Caco-2 (cell line): ENCODE results near the gene OLFML3. TPM values are rescaled to one million over a fixed set of nuclear protein-coding genes. Genes with fewer than 3 reads are reported as not detected.
A peak's percentile ranks its signal among the peaks of the same experiment; 100 is the strongest.

Source experiments
- BruUV-seq: library from RNA; stranded (reverse); fragments of 400-500 nt; replicated peaks from 2 replicates; lab custom pipeline; 2021; lab: Mats Ljungman, UMichigan
- CTCF ChIA-PET: fragments of 300-600 bp; sonication (Branson Sonifier 250); formaldehyde crosslinking; loops from one replicate; lab custom pipeline; 2022; ENCODE audit warnings: antibody characterized with exemption; lab: Charles Lee
- POLR2A ChIA-PET: fragments of 300-600 bp; sonication (Branson Sonifier 250); formaldehyde crosslinking; loops from one replicate; lab custom pipeline; 2022; ENCODE audit warnings: antibody characterized with exemption; lab: Charles Lee
- DNase-seq, 2 experiments: peaks; one replicate each; pipeline versions ENCODE4 v3.0.0 to v3.0.0-alpha.2; 2020 to 2022
- H3K27me3 ChIP-seq: replicated peaks from 2 replicates; pipeline ENCODE4 v1.6.0; 2011; ENCODE audit warnings: low read length; ENCODE audit not compliant: control insufficient read depth, insufficient read depth
- H3K36me3 ChIP-seq: 2 replicates; pipeline ENCODE4 v1.5.1; 2011; ENCODE audit warnings: low read length; ENCODE audit not compliant: control insufficient read depth, insufficient read depth
- H3K4me1 ChIP-seq: fragments of 250-450 bp; sonication (Bioruptor Pico); 2 replicates; pipeline ENCODE4 v1.5.1; 2020; ENCODE audit warnings: mild to moderate bottlenecking
- H3K4me3 ChIP-seq: 2 replicates; pipeline ENCODE4 v1.5.1; 2011; ENCODE audit warnings: low read depth, mild to moderate bottlenecking, control low read depth, low read length
- H3K9me3 ChIP-seq: fragments of 250-450 bp; sonication (Bioruptor Pico); 2 replicates; pipeline ENCODE4 v1.5.1; 2020; ENCODE audit warnings: mild to moderate bottlenecking, moderate library complexity
- H3K27ac Mint-ChIP-seq: one replicate; pipeline ENCODE4 v1.8.0; 2022; ENCODE audit warnings: mixed read lengths; ENCODE audit not compliant: unreplicated experiment
- H3K27me3 Mint-ChIP-seq: one replicate; pipeline ENCODE4 v1.8.0; 2022; ENCODE audit warnings: mixed read lengths; ENCODE audit not compliant: insufficient read depth, unreplicated experiment
- H3K36me3 Mint-ChIP-seq: one replicate; pipeline ENCODE4 v1.8.0; 2022; ENCODE audit warnings: mild to moderate bottlenecking, mixed read lengths; ENCODE audit not compliant: insufficient read depth, unreplicated experiment
- H3K4me1 Mint-ChIP-seq: one replicate; pipeline ENCODE4 v1.8.0; 2022; ENCODE audit warnings: low read depth, mixed read lengths; ENCODE audit not compliant: unreplicated experiment
- H3K4me3 Mint-ChIP-seq: one replicate; pipeline ENCODE4 v1.8.0; 2022; ENCODE audit warnings: mild to moderate bottlenecking, moderate library complexity, mixed read lengths; ENCODE audit not compliant: unreplicated experiment
- H3K9me3 Mint-ChIP-seq: one replicate; pipeline ENCODE4 v1.8.0; 2022; ENCODE audit warnings: mixed read lengths; ENCODE audit not compliant: unreplicated experiment
- intact Hi-C: fragments of 100-400 bp; cut with micrococcal nuclease; formaldehyde crosslinking; loops from one replicate; pipeline ENCODE4 v1.10.0; 2022; ENCODE audit not compliant: unreplicated experiment
- total RNA-seq: library from RNA; stranded (reverse); gene quantifications from 2 replicates; pipeline ENCODE4 v1.2.3, GENCODE V29; 2022
- TF ChIP-seq, protein P1 (sequence below), 2 experiments: fragments of 200-600 bp in 1 of 2; IDR thresholded peaks; 1 replicate in 1 of 2; 2 replicates in 1 of 2; pipeline versions ENCODE4 v1.5.1 to v1.8.0; 2011 to 2022; ENCODE audit warnings: antibody characterized with exemption in 1 of 2, control low read depth in 1 of 2, inconsistent platforms in 1 of 2, low read depth in 1 of 2, low read length in 1 of 2, mild to moderate bottlenecking in 1 of 2, moderate library complexity in 1 of 2; ENCODE audit not compliant: insufficient read depth in 1 of 2, severe bottlenecking in 1 of 2, unreplicated experiment in 1 of 2

OLFML3 gene
- total RNA-seq, 1 experiment from 2014 or later = 36.5 TPM

- H3K36me3 ChIP-seq = no peaks in the 10 kb centered on the region; the same call in 1 of the 2 replicates
- Mint-ChIP-seq H3K4me1 (peaks cover 7% of the 10 kb centered on the region), H3K4me3 (no peak overlapping the region), H3K36me3 (peaks cover 13% of the 10 kb centered on the region), H3K27me3 (no peaks in the 10 kb centered on the region), H3K9me3 (no peaks in the 10 kb centered on the region), H3K27ac (no peak overlapping the region)
- TF ChIP-seq, protein P1, sequence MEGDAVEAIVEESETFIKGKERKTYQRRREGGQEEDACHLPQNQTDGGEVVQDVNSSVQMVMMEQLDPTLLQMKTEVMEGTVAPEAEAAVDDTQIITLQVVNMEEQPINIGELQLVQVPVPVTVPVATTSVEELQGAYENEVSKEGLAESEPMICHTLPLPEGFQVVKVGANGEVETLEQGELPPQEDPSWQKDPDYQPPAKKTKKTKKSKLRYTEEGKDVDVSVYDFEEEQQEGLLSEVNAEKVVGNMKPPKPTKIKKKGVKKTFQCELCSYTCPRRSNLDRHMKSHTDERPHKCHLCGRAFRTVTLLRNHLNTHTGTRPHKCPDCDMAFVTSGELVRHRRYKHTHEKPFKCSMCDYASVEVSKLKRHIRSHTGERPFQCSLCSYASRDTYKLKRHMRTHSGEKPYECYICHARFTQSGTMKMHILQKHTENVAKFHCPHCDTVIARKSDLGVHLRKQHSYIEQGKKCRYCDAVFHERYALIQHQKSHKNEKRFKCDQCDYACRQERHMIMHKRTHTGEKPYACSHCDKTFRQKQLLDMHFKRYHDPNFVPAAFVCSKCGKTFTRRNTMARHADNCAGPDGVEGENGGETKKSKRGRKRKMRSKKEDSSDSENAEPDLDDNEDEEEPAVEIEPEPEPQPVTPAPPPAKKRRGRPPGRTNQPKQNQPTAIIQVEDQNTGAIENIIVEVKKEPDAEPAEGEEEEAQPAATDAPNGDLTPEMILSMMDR (IDR thresholded peaks at IDR 0.05; ENCODE audit: insufficient read depth in 1 of 2, low read depth in 1 of 2, low read length in 1 of 2, severe bottlenecking in 1 of 2, unreplicated experiment in 1 of 2) = no peak
- no peak overlapping the region for H3K4me3 ChIP-seq
- no peaks in the 10 kb centered on the region for H3K27me3 ChIP-seq
- intact Hi-C loops = no loop called here
- DNase-seq = no peak
- H3K4me1 ChIP-seq = no peaks in the 10 kb centered on the region
- ChIA-PET POLR2A (no interaction called here), CTCF (no interaction called here)
- H3K9me3 ChIP-seq = no peaks in the 10 kb centered on the region
- no TSS peak for BruUV-seq
Observed at GRCh38 chr1:113937146-113937545, 42.1 kb upstream of the OLFML3 start.

GRCh38 chr1:113938192-113938591, 41.1 kb upstream of the OLFML3 start:
- Mint-ChIP-seq H3K27ac (no peak overlapping the region), H3K27me3 (no peaks in the 10 kb centered on the region)

GRCh38 chr1:113940365-113941244, 38.7 kb upstream of the OLFML3 start:
- Mint-ChIP-seq H3K27me3 (no peaks in the 10 kb centered on the region), H3K4me1 (peaks cover 7% of the 10 kb centered on the region), H3K4me3 (no peak overlapping the region), H3K9me3 (no peaks in the 10 kb centered on the region), H3K36me3 (peaks cover 28% of the 10 kb centered on the region), H3K27ac (no peak overlapping the region)
- TF ChIP-seq, protein P1 (IDR thresholded peaks at IDR 0.05; ENCODE audit: insufficient read depth in 1 of 2, low read depth in 1 of 2, low read length in 1 of 2, severe bottlenecking in 1 of 2, unreplicated experiment in 1 of 2) = no peak
- Histone ChIP-seq H3K9me3 (no peaks in the 10 kb centered on the region), H3K4me1 (peaks cover 6% of the 10 kb centered on the region; the same call in 1 of the 2 replicates), H3K36me3 (no peaks in the 10 kb centered on the region; the same call in 1 of the 2 replicates), H3K4me3 (no peak overlapping the region), H3K27me3 (no peaks in the 10 kb centered on the region)
- ChIA-PET POLR2A (no interaction called here), CTCF (no interaction called here)
- DNase-seq = no peak
- TSS peak; percentile 17 for BruUV-seq
- intact Hi-C loops = no loop called here

More at GRCh38 chr1:113938192-113938591, 41.1 kb upstream of the OLFML3 start:
- POLR2A ChIA-PET = no interaction called here
- CTCF ChIA-PET = interaction anchor here (0.7 kb wide), 1 partner anchor 500 kb away, joined by 3 read pairs; no protein-coding TSS in a partner anchor
- H3K4me1 ChIP-seq = no peaks in the 10 kb centered on the region
- BruUV-seq = no TSS peak
- H3K9me3 Mint-ChIP-seq = no peaks in the 10 kb centered on the region
- no peaks in the 10 kb centered on the region for H3K27me3 ChIP-seq
- intact Hi-C loops = no loop called here
- H3K4me3 ChIP-seq = no peak overlapping the region
- TF ChIP-seq, protein P1 (IDR thresholded peaks at IDR 0.05; ENCODE audit: insufficient read depth in 1 of 2, low read depth in 1 of 2, low read length in 1 of 2, severe bottlenecking in 1 of 2, unreplicated experiment in 1 of 2) = no peak
- H3K36me3 ChIP-seq = no peaks in the 10 kb centered on the region; the same call in 1 of the 2 replicates
- no peak for DNase-seq
- peaks cover 7% of the 10 kb centered on the region for H3K4me1 Mint-ChIP-seq
- no peak overlapping the region for H3K4me3 Mint-ChIP-seq
- peaks cover 17% of the 10 kb centered on the region for H3K36me3 Mint-ChIP-seq
- no peaks in the 10 kb centered on the region for H3K9me3 ChIP-seq
